ENCODE results near the gene AJAP1. TPM values are rescaled to one million over a fixed set of nuclear protein-coding genes. Genes with fewer than 3 reads are reported as not detected.

Gene AJAP1
- total and polyA plus RNA-seq, 3 donors from 2014 or later = 5.0 to 5.8 (median 5.4) TPM

GRCh38 chr1:4692437-4692836, 38.0 kb downstream of the AJAP1 start:
- Histone ChIP-seq H3K4me1 (no peaks in the 10 kb centered on the region), H3K27ac (no peak overlapping the region), H3K36me3 (ENCODE audit: low read depth, missing control alignments) (no peaks in the 10 kb centered on the region), H3K27me3 (no peaks in the 10 kb centered on the region), H3K4me3 (no peak overlapping the region), H3K9me3 (no peaks in the 10 kb centered on the region)
- 75 to 85% methylated on average over 6 of the region's 6 CpGs for WGBS, 2 donors
- DNase-seq = no peak
- intact Hi-C loops (cut with DNase I; ENCODE audit: low total_unique reads) = no loop called here
- TF ChIP-seq CTCF (IDR thresholded peaks at IDR 0.05) (no peak), POLR2A (IDR thresholded peaks at IDR 0.05) (no peak)

GRCh38 chr1:4693331-4693730, 38.9 kb downstream of the AJAP1 start:
- no peaks in the 10 kb centered on the region for H3K9me3 ChIP-seq
- H3K36me3 ChIP-seq (ENCODE audit: low read depth, missing control alignments) = no peaks in the 10 kb centered on the region
- 67 to 71% methylated on average over 6 of the region's 6 CpGs for WGBS, 2 donors
- intact Hi-C loops (cut with DNase I; ENCODE audit: low total_unique reads) = no loop called here
- no peak overlapping the region for H3K4me3 ChIP-seq
- no peak overlapping the region for H3K27ac ChIP-seq
- no peak for TF ChIP-seq CTCF (IDR thresholded peaks at IDR 0.05)
- no peak for TF ChIP-seq POLR2A (IDR thresholded peaks at IDR 0.05)
- no peaks in the 10 kb centered on the region for H3K27me3 ChIP-seq
- no peak for DNase-seq
- H3K4me1 ChIP-seq = no peaks in the 10 kb centered on the region

- no peaks in the 10 kb centered on the region for H3K36me3 ChIP-seq (ENCODE audit: low read depth, missing control alignments)
- no peaks in the 10 kb centered on the region for H3K27me3 ChIP-seq
- H3K9me3 ChIP-seq = no peaks in the 10 kb centered on the region
- 82 to 86% methylated on average over 10 of the region's 10 CpGs for WGBS, 2 donors
- H3K27ac ChIP-seq = no peak overlapping the region
- H3K4me3 ChIP-seq = no peak overlapping the region
- intact Hi-C loops (cut with DNase I; ENCODE audit: low total_unique reads) = no loop called here
- DNase-seq = no peak
- TF ChIP-seq POLR2A (IDR thresholded peaks at IDR 0.05) (no peak), CTCF (IDR thresholded peaks at IDR 0.05) (no peak)
- H3K4me1 ChIP-seq = no peaks in the 10 kb centered on the region
Observed at GRCh38 chr1:4693891-4694290, 39.5 kb downstream of the AJAP1 start.

- H3K9me3 ChIP-seq = no peaks in the 10 kb centered on the region
- H3K36me3 ChIP-seq (ENCODE audit: low read depth, missing control alignments) = no peaks in the 10 kb centered on the region
- no peak for DNase-seq
- H3K4me3 ChIP-seq = no peak overlapping the region
- H3K27ac ChIP-seq = no peak overlapping the region
- intact Hi-C loops (cut with DNase I; ENCODE audit: low total_unique reads) = no loop called here
- WGBS, 2 donors = 84 to 85% methylated on average over 9 of the region's 9 CpGs
- H3K27me3 ChIP-seq = no peaks in the 10 kb centered on the region
- no peak for TF ChIP-seq CTCF (IDR thresholded peaks at IDR 0.05)
- TF ChIP-seq POLR2A (IDR thresholded peaks at IDR 0.05) = no peak
- H3K4me1 ChIP-seq = no peaks in the 10 kb centered on the region
Observed at GRCh38 chr1:4694492-4694891, 40.1 kb downstream of the AJAP1 start.

- intact Hi-C loops (cut with DNase I; ENCODE audit: low total_unique reads) = no loop called here
- no peak for TF ChIP-seq POLR2A (IDR thresholded peaks at IDR 0.05)
- no peak for TF ChIP-seq CTCF (IDR thresholded peaks at IDR 0.05)
- DNase-seq = no peak
- H3K9me3 ChIP-seq = no peaks in the 10 kb centered on the region
- H3K4me3 ChIP-seq = no peak overlapping the region
- no peaks in the 10 kb centered on the region for H3K36me3 ChIP-seq (ENCODE audit: low read depth, missing control alignments)
- 84 to 95% methylated on average over 7 to 8 of the region's 8 CpGs for WGBS, 2 donors
- H3K4me1 ChIP-seq = no peaks in the 10 kb centered on the region
- H3K27me3 ChIP-seq = no peaks in the 10 kb centered on the region
- no peak overlapping the region for H3K27ac ChIP-seq
Observed at GRCh38 chr1:4695241-4695640, 40.8 kb downstream of the AJAP1 start.

All from testis (tissue), 3 donors.